NCI-H526 treated with DMSO at 0.1 percent for 48 hours (cell line): ENCODE results near the gene SETD3.

ENCODE experiments used
- DNase-seq: peaks from one replicate; lab custom pipeline; 2025; lab: John Stamatoyannopoulos, UW

Gene SETD3

GRCh38 chr14:99393059-99393655 is 87.5 kb downstream of the SETD3 start:
- peak; percentile 20 for DNase-seq

- no peak for DNase-seq
These were observed 89.0 kb downstream of the SETD3 start for GRCh38 chr14:99391671-99392070.

- DNase-seq: no peak
These were observed 91.4 kb downstream of the SETD3 start for GRCh38 chr14:99389174-99389826.

GRCh38 chr14:99388286-99388685 is 92.4 kb downstream of the SETD3 start:
- DNase-seq: no peak

- no peak for DNase-seq
These were observed 92.8 kb downstream of the SETD3 start for GRCh38 chr14:99387880-99388279.

- no peak for DNase-seq
These were observed 95.9 kb downstream of the SETD3 start for GRCh38 chr14:99384450-99385417.

GRCh38 chr14:99383472-99384449 is 96.9 kb downstream of the SETD3 start:
- DNase-seq: no peak

GRCh38 chr14:99382781-99383471 is 97.7 kb downstream of the SETD3 start:
- no peak for DNase-seq

- DNase-seq: no peak
These were observed 98.6 kb downstream of the SETD3 start for GRCh38 chr14:99382071-99382470.

GRCh38 chr14:99381688-99382060 is 99.0 kb downstream of the SETD3 start:
- no peak for DNase-seq

GRCh38 chr14:99380991-99381687 is 99.5 kb downstream of the SETD3 start:
- DNase-seq: no peak

- no peak for DNase-seq
These were observed 100.3 kb downstream of the SETD3 start for GRCh38 chr14:99380402-99380801.

- DNase-seq: no peak
These were observed 101.9 kb downstream of the SETD3 start for GRCh38 chr14:99378782-99379214.

GRCh38 chr14:99377951-99378350 is 102.7 kb downstream of the SETD3 start:
- DNase-seq: no peak

- DNase-seq: no peak
These were observed 105.7 kb downstream of the SETD3 start for GRCh38 chr14:99374964-99375363.

GRCh38 chr14:99363616-99364290 is 116.9 kb downstream of the SETD3 start:
- no peak for DNase-seq

GRCh38 chr14:99363051-99363450 is 117.6 kb downstream of the SETD3 start:
- no peak for DNase-seq

- DNase-seq: no peak
These were observed 119.0 kb downstream of the SETD3 start for GRCh38 chr14:99361596-99362215.
